ENCODE data around the gene WEE2. TPM values are rescaled to one million over a fixed set of nuclear protein-coding genes. Genes with fewer than 3 reads are reported as not detected.
"Not testable (repeated sequence)": the region's sequence is repeated elsewhere in the genome, so short reads cannot be mapped to it uniquely, and the experiment has no call there.

Gene WEE2
- total RNA-seq, 1 experiment from 2014 or later = 0.76 TPM

- Histone ChIP-seq H3K27me3 (ENCODE audit: control insufficient read depth, insufficient read depth, low read length) (no peaks in the 10 kb centered on the region), H3K4me3 (ENCODE audit: insufficient read depth, low read depth, low read length) (no peak overlapping the region), H3K36me3 (replicated peaks; ENCODE audit: control insufficient read depth, insufficient read depth, low read length) (no peaks in the 10 kb centered on the region; the same call in none of the 2 replicates)
- no peak for DNase-seq
Observed at GRCh38 chr7:141676618-141677017, 31.5 kb upstream of the WEE2 start.

- DNase-seq = no peak
- no peaks in the 10 kb centered on the region; the same call in none of the 2 replicates for H3K36me3 ChIP-seq (replicated peaks; ENCODE audit: control insufficient read depth, insufficient read depth, low read length)
- no peaks in the 10 kb centered on the region for H3K27me3 ChIP-seq (ENCODE audit: control insufficient read depth, insufficient read depth, low read length)
- H3K4me3 ChIP-seq (ENCODE audit: insufficient read depth, low read depth, low read length) = no peak overlapping the region
Observed at GRCh38 chr7:141679014-141679413, 29.1 kb upstream of the WEE2 start.

- Histone ChIP-seq H3K4me3 (ENCODE audit: insufficient read depth, low read depth, low read length) (no peak overlapping the region), H3K36me3 (replicated peaks; ENCODE audit: control insufficient read depth, insufficient read depth, low read length) (peaks cover 2% of the 10 kb centered on the region), H3K27me3 (ENCODE audit: control insufficient read depth, insufficient read depth, low read length) (no peaks in the 10 kb centered on the region)
- no peak for DNase-seq
Observed at GRCh38 chr7:141685285-141686023, 22.7 kb upstream of the WEE2 start.

- no peaks in the 10 kb centered on the region for H3K27me3 ChIP-seq (ENCODE audit: control insufficient read depth, insufficient read depth, low read length)
- peaks cover 2% of the 10 kb centered on the region for H3K36me3 ChIP-seq (replicated peaks; ENCODE audit: control insufficient read depth, insufficient read depth, low read length)
- H3K4me3 ChIP-seq (ENCODE audit: insufficient read depth, low read depth, low read length) = no peak overlapping the region
- no peak for DNase-seq
Observed at GRCh38 chr7:141686074-141686473, 22.1 kb upstream of the WEE2 start.

- no peak for DNase-seq
- H3K27me3 ChIP-seq (ENCODE audit: control insufficient read depth, insufficient read depth, low read length) = no peaks in the 10 kb centered on the region
Observed at GRCh38 chr7:141686670-141687069, 21.5 kb upstream of the WEE2 start.

GRCh38 chr7:141688043-141688442 is 20.1 kb upstream of the WEE2 start:
- H3K27me3 ChIP-seq (ENCODE audit: control insufficient read depth, insufficient read depth, low read length) = no peaks in the 10 kb centered on the region
- no peak for DNase-seq
- no peak overlapping the region for H3K4me3 ChIP-seq (ENCODE audit: insufficient read depth, low read depth, low read length)
- H3K36me3 ChIP-seq (replicated peaks; ENCODE audit: control insufficient read depth, insufficient read depth, low read length) = peaks cover 2% of the 10 kb centered on the region

More at GRCh38 chr7:141686670-141687069, 21.5 kb upstream of the WEE2 start:
- peaks cover 2% of the 10 kb centered on the region for H3K36me3 ChIP-seq (replicated peaks; ENCODE audit: control insufficient read depth, insufficient read depth, low read length)
- no peak overlapping the region for H3K4me3 ChIP-seq (ENCODE audit: insufficient read depth, low read depth, low read length)

- not testable (repeated sequence) for DNase-seq; H3K27me3 ChIP-seq (ENCODE audit: control insufficient read depth, insufficient read depth, low read length); H3K4me3 ChIP-seq (ENCODE audit: insufficient read depth, low read depth, low read length); H3K36me3 ChIP-seq (replicated peaks; ENCODE audit: control insufficient read depth, insufficient read depth, low read length)
Observed at GRCh38 chr7:141689072-141689825, 18.9 kb upstream of the WEE2 start.

- no peaks in the 10 kb centered on the region for H3K36me3 ChIP-seq (replicated peaks; ENCODE audit: control insufficient read depth, insufficient read depth, low read length)
Observed at GRCh38 chr7:141691540-141691939, 16.6 kb upstream of the WEE2 start.

GRCh38 chr7:141691961-141692360 is 16.2 kb upstream of the WEE2 start:
- no peaks in the 10 kb centered on the region for H3K36me3 ChIP-seq (replicated peaks; ENCODE audit: control insufficient read depth, insufficient read depth, low read length)
- H3K4me3 ChIP-seq (ENCODE audit: insufficient read depth, low read depth, low read length) = no peak overlapping the region
- no peaks in the 10 kb centered on the region for H3K27me3 ChIP-seq (ENCODE audit: control insufficient read depth, insufficient read depth, low read length)
- DNase-seq = no peak

More at GRCh38 chr7:141691540-141691939, 16.6 kb upstream of the WEE2 start:
- no peaks in the 10 kb centered on the region for H3K27me3 ChIP-seq (ENCODE audit: control insufficient read depth, insufficient read depth, low read length)
- H3K4me3 ChIP-seq (ENCODE audit: insufficient read depth, low read depth, low read length) = no peak overlapping the region
- no peak for DNase-seq

GRCh38 chr7:141693082-141693481 is 15.1 kb upstream of the WEE2 start:
- Histone ChIP-seq H3K36me3 (replicated peaks; ENCODE audit: control insufficient read depth, insufficient read depth, low read length) (no peaks in the 10 kb centered on the region), H3K27me3 (ENCODE audit: control insufficient read depth, insufficient read depth, low read length) (no peaks in the 10 kb centered on the region), H3K4me3 (ENCODE audit: insufficient read depth, low read depth, low read length) (no peak overlapping the region)
- DNase-seq = no peak

GRCh38 chr7:141695803-141696289 is 12.3 kb upstream of the WEE2 start:
- no peak for DNase-seq
- Histone ChIP-seq H3K4me3 (ENCODE audit: insufficient read depth, low read depth, low read length) (no peak overlapping the region), H3K27me3 (ENCODE audit: control insufficient read depth, insufficient read depth, low read length) (no peaks in the 10 kb centered on the region), H3K36me3 (replicated peaks; ENCODE audit: control insufficient read depth, insufficient read depth, low read length) (no peaks in the 10 kb centered on the region)

- Histone ChIP-seq H3K36me3 (replicated peaks; ENCODE audit: control insufficient read depth, insufficient read depth, low read length) (no peaks in the 10 kb centered on the region), H3K4me3 (ENCODE audit: insufficient read depth, low read depth, low read length) (no peak overlapping the region), H3K27me3 (ENCODE audit: control insufficient read depth, insufficient read depth, low read length) (no peaks in the 10 kb centered on the region)
- DNase-seq = no peak
Observed at GRCh38 chr7:141696348-141696747, 11.8 kb upstream of the WEE2 start.

GRCh38 chr7:141697211-141697871 is 10.8 kb upstream of the WEE2 start:
- Histone ChIP-seq H3K36me3 (replicated peaks; ENCODE audit: control insufficient read depth, insufficient read depth, low read length) (no peaks in the 10 kb centered on the region), H3K4me3 (ENCODE audit: insufficient read depth, low read depth, low read length) (no peak overlapping the region), H3K27me3 (ENCODE audit: control insufficient read depth, insufficient read depth, low read length) (no peaks in the 10 kb centered on the region)
- DNase-seq = no peak

GRCh38 chr7:141698247-141699015 is 9.7 kb upstream of the WEE2 start:
- Histone ChIP-seq H3K36me3 (replicated peaks; ENCODE audit: control insufficient read depth, insufficient read depth, low read length) (no peaks in the 10 kb centered on the region), H3K4me3 (ENCODE audit: insufficient read depth, low read depth, low read length) (no peak overlapping the region), H3K27me3 (ENCODE audit: control insufficient read depth, insufficient read depth, low read length) (peaks cover 5% of the 10 kb centered on the region)
- no peak for DNase-seq
